Activated CD4-positive, alpha-beta T cell treated with anti-CD3 and anti-CD28 coated beads for 48 hours (primary cell): Measurements from ENCODE around the gene MAPRE3.

Source experiments
- DNase-seq: peaks from one replicate; pipeline ENCODE4 v3.0.0-alpha.2; 2020

The MAPRE3 gene

DNA sequence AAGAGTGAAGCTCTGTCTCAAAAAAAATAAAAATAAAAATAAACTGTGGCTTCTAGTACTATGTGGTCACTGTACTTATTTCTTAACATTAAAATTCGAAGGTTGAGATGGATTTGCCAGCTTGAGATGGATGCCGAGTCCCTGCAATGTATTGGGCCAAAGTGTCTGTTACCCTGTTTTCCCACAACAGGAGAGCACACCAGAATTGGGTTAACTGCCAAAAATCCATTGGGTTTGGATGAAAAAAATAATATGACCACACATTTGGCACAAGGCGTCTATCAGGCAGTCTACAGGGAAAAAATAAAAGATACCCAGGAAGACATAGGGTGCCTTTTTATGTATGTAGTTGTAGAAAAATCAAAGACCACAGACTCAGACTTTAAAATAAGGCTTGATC is 19.2 kb upstream of the MAPRE3 start:
- DNase-seq, result no peak

DNA sequence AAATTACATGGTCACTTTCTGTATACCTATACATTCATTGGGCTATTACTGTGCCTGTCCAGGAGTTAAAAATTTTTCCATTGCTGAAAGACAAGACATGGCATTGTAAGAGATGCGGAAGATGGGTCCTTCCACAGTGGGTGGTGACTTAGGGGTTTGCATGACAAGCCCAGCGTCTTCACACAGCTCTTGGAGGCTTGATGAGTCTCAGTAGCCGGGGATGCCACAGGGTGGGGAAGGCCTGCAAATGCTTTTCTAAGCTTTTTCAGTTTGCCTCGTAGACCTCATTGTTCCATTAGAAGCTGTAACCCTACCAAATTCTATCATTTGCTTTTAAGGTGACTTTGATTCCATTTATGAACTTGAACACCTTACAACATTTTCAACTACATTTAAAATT is 18.1 kb upstream of the MAPRE3 start:
- no peak for DNase-seq

DNA sequence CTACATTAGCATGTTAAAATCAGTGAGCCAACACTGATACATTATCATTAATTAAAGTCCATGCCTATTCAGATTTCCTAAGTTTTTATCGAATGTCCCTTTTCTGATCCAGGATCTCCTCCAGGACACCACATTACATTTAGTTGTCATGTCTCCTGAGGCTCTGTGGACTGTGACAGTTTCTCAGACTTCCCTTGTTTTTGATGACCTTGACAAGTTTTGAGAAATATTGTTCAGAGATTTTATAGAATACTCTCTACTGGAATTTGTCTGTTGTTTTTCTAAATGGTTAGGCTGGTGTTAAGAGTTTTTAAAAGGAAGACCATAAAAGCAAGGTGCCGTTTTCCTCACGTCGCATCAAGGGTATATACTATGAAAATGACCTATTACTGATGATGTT is 16.3 kb upstream of the MAPRE3 start:
- DNase-seq, result no peak

DNA sequence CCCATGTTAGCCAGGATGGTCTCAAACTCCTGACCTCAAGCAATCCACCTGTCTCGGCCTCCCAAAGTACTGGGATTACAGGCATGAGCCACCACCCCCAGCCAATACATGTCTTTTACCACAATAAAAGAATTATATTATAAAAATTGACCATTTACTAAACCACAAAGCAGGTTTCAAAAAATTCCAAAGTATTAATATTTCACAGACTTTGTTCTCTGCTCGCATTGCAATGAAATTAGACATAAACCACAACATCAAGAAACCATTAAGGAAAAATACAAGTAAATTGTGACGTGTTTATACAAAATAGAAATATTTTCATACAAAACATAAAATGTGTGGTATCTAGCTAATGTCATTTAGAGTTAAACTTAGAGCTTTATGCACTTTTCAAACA is 13.4 kb upstream of the MAPRE3 start:
- DNase-seq, result no peak

DNA sequence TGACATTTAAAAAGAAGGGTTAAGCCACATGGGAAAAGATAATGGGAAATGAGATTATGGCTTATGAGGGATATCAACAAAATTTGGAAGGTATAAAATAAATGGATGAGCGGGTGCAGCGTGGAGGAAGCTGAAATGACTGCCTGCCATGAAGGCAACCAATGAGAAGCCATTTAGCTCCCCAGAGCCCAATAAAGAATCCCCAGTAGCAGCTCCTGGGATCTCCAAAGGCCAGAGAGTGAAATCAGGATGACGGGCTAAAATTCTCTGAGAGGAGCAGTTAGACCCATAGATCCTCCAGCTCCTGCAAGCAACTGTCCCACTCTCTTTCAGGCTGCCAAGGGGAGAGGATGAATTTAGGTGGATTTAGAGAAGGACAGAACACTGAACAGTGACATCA is 12.9 kb upstream of the MAPRE3 start:
- DNase-seq, result no peak

DNA sequence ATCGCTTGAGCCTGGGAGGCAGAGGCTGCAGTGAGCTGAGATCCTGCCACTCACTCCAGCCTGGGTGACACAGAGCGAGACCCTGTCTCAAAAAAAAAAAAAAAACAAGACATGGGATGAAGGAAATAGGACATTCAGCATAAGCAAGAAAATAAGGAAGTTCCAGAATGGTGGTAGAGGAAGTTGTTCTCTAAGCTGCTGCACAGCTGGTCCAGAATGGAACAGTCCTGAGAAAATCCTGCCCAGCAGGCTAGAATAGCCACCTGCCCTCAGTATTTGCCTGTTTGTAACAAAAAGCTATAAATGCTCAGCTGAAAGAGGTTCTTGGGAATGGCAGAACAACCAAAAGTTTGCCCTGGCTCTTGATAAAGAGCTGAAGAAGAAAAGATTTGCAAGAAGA is 11.1 kb upstream of the MAPRE3 start:
- no peak for DNase-seq

DNA sequence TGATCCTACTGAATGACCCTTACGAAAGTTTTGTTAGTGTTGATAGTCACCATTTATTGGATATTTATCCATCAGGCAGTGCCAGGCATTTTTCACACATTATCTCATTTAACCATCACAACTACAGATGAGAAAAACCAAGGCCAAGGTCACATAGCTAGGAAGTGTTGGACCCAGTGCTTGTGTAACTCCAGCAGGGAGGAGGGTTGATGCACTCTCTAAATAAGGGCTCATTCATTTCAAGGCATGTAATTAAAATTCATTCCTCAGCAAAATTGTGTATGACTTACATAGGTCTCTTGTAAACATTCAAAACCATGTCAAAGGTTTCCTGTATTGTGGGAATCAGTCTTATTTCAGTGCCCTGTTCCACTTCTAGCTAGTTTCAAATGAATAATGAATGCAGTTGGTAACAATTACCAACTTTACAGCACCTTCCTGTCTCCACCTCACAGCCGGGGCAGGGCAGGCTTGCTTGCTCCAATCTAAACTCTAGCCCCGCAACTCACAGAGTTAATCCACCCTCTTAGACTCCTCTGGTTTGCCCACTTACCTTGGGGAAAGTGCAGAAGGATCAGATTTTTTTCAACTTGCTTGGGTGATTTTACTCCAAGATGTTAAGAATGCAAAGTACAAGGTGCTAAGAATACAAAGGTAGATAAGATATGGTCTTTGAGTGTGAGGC is 5.8 kb upstream of the MAPRE3 start:
- no peak for DNase-seq

DNA sequence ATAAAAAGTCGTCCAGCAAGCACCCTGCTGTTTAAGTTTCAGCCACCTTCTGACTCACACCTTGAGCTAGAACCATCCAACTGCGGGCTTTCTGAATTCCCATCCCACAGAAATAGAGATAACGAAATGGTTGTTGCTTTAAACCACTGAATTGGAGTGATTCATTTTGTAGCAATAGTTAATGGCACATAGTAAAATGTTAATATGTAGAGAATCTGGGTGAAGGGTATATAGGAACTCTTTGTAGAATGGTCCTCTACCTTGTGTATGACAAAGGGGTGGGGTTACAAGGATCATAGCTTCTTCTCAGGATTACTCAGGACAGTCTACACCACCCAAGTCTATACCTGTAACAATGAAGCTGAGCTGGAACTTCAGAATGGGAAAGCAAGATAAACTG is 2.4 kb upstream of the MAPRE3 start:
- no peak for DNase-seq

DNA sequence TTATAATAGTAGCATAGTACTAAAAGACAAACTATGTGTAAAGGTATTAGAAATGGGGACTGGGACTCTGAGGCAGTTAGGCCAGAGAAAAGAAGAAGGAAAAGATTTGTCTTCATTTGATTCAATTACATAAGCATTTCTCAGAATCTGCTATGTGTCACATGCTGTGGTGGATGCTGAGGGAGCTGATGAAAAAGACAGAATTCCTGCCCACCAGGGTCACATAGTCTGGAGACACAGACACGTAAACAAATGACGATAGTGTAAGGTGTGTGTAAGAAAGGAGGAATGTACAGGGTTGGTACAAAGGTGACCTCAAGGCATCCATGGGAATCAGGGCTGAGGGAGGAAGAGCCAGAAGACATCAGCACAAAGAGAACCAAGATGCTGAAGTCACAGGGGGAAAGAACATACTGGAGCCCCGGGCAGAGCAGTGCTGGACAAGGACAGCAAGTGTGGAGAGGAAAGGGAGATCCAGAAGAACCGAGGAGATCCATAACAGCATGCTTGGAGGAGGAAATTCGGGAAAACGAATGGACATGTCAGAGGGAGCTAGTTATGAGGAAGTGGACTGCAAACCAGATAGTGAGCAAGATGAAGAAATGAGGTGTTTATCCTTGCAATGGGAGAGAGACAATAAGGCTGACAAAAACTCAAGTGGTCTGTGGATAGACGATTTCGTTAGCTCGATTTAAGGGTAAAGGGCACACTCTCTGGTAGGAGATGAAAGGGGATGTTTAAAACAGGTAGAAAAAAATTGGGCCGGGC is 1.2 kb upstream of the MAPRE3 start:
- DNase-seq, result no peak

DNA sequence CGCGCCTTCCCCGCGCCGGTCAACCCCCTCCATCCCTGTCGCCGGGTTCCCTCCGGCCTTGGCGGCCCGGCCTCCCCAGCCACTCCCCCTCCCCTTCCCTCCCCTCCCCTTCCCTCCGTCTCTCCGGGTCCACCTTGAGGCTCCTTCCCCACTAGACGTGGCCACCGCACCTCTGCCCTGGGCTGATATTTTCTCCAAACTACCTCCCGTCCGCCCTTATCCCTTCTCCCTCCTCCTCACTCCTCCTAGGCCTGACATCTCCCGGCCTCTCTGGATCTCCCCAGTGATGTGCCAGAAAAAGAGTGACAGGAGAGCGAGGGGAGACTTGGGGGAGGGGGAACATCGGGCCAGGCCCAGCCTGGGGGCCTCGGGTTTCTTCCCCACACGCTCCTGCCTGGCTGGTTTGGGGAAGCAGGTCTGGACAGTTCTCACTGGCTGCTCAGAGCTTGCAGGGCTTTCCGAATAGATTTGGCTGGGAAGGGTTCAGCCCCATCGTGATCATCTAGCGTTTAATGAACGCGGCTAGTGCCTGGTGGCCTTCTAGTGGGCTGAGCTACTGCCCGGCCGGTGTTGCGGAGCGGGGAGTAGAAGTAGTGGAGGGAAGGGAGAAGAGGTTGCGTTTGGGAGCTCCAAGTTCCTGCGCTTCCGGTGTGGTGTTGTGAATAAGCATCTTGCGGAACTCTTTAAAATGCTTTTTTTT is 641 bp downstream of the MAPRE3 start:
- DNase-seq, result no peak

DNA sequence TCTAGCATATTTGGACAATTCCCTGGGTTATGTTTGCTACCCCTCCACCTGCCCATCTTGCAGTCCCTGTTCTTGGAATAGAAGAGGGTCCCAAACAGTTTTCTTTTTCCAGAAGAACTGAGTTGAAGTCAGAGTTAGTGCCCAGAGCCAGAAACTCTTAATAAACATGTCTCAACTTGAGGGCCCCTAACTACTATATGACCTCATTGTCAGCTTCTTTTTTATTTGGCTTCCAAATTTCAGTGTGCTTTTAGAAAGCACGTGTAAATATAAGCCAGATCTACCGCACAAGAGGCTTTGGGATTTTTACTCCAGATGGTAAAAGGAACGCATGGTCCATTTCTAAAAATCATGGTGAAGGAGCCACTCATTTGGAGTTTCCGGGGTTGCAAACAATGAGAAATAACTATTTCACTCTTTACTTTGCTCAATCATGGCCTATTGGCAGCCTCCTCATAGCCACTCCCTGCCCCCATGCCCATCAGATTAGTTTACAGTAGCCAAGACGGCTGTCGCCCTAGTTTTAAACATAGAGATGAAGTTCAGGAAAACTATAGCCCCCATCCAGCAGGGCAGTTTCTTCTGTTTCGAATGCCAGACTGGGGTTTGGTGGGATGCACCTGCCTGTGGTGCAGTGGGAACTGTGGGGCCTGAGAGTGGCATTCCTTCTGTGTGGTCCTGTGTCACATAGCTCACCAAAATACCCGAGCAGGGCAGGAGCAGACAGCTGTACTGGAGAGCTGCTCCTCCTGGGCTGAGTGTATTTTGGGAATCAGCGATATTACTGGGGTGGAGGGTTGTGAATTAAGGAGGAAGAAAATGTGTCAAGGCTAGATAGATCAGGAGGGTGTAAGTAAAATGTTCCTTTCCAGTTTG is 1.7 kb downstream of the MAPRE3 start:
- DNase-seq, result no peak

DNA sequence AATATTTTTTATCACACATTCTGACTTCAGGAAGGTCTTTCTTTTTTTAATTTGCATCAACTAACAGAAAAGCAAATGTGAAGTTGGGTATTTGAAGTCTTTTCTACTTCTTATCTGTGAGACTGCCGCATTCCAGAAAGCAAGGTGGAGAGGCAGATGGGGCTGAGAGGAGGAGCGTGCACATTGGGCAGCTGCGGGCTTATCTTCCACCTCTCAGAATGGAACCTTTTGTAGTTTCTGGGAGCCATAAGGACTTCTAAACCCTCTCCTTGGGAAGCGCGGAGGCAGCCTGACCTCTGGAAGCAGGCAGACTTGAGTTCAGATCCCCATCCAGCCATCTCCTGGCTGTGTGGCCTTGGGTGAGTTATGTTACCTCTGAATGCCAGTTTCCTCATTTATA is 3.9 kb downstream of the MAPRE3 start:
- no peak for DNase-seq

DNA sequence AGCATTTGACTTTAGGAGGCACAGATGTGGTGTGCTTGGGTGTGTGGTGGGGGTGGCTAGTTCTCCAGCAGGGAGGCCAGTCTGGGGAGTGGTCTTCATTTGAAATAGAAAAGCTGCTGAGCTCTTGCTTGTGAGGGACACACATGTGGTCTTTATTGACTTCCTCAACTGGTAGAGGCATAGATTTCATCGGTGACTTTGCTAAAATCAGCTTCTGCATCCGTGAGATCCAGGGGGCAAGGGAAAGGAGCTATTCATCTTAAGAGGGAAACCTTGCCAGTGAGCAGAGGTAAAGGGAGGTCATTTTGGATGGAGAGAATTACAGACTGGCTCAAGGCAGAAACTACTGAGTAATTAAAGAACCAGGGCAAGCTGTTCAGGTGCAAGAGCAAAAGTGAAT is 4.7 kb downstream of the MAPRE3 start:
- no peak for DNase-seq

DNA sequence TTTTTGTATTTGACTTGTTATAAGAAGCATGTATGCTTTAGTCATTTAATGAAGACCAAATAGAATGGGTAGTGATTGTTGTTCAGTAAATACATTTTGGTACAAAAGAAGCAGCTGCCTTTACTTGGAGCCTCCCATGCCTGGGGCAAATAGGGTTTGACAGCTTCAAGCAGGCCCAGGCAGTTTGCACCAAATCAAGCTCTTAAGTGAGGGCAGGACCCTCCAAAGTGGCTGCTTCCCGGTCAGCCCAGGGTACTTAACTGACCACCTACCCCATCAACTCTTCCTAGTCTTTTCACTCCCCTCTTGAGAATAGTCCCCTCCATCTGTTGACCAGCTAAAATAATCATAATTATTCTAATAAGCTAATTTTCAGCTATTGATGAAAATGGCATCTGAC is 5.2 kb downstream of the MAPRE3 start:
- no peak for DNase-seq

DNA sequence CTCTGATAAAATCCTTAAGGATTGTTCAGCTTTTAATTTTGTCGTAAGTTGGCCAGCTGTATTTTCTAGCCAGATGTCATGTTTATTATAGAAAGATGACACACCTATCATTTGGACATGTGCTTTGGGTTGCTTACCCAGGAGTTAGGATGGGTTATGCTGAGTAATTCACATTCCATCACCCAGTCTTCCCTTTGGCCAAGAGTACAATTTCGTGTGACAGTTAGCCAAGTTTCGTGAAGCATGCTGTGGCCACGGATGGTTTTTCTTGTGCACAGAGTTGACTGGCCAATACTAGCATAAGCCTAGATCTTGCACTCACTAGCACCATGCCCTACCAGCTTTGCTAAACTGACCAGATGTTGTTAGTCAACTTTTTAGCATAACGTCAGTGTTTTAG is 5.8 kb downstream of the MAPRE3 start:
- no peak for DNase-seq

DNA sequence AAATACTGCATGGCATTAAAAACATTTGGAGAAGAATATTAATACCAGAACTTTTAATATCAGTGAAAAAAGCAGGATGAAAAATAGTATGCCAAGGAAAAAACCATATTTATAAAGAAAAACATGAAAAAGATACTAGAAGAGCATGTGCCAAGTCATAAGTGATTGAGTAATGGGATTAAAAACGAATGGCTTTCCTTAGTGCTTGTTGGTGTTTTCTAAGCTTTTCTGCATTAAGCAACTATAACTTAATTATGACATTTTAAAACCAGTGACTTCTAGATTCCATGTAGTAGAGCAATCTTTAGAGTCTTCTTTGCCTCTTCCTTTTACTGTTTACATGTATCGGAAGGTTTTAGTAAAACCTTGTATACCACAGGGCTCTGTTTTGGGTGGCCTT is 6.6 kb downstream of the MAPRE3 start:
- no peak for DNase-seq

DNA sequence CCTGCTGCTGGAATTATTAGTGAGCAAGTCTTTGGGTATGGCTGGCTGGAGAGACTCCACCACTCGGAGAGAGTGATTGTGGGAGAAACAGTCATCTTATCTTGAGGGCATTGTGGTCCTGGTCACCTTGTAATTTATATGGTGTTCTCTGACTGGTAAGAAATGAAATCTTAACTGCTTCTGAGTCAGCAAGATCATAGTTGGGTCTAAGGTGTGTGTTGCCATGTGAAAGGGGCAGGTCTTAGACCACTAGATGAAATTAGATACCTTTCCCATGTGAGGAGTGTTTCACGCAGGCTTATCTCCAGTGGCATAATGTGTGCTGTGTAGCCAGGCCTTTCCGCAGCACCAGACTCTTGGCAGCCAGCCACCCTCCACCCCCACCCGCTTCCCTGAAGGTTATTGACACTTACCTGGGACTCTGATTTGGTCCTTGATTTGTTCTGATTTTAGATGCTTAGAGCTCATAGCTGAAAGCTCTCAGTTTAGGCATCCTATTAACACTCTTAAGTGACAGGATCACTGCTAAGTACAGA is 7.7 kb downstream of the MAPRE3 start:
- DNase-seq, result no peak

DNA sequence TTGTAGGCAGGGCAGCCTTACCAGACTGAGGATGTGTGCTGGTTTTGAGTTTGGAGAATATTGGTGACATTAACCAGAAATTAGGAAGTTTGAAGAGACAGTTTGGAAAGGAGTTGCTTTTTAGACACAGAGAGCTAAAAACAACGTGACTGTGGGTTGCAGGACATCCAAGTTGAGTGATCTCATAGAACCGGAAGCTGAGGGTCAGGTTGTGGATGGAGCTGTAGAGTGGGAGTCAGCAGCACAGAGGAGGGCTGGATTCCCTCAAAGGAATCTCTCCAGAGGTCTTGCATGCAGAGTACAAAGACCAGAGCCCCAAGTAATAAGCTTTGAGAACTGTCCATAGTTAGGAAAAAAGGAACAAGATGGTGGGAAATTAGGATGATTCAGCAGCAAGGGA is 9.3 kb downstream of the MAPRE3 start:
- no peak for DNase-seq

DNA sequence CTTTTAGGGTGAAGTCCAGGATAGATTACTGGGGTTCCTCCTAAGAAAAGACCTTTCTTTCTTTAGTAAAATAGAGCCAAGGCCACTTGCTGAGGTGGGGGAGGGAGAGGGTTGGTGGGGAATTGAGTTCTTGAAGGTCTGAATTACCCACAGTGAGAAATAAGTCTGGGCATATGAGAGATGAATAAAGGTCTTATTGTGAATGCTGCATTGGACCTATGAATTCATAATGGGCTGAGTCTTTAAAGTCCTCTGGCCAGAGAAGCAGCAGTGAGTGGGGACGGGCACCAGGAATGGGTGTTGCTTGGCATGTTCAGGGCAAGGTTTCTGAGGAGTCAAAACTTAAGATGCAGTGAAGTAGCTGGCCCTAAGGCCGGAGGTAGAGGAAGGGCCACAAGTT is 10.5 kb downstream of the MAPRE3 start:
- DNase-seq, result no peak

DNA sequence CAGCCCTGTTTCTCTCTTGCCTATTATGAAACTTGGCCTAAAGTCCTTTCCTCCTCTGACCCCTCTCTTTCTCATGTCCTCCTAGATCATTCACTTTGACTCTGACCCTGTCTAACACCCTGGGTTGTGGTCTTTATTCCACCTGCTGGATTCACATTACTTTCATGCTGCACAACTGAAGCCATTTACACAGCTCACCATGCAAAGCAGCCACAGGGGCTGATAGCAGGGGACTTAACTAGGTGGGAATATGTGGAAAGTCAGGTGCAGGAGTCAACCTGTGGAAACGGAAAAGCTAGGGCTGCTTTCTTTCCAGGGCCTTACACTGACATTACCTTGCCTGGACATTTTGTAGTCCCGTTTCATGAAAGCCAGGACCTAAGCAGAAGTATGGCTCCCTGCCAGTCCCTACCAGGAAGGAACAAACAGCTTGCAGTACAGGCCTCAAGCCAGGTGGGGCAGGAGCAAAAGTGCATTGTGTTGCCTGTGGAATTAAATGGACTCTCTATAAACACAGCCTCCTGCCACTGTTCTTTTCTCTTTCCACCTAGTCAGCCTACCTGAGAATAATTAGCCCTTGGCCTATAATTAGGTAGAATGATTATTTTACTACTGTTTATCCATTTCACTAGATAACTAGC is 11.8 kb downstream of the MAPRE3 start:
- DNase-seq, result peak; percentile 36

DNA sequence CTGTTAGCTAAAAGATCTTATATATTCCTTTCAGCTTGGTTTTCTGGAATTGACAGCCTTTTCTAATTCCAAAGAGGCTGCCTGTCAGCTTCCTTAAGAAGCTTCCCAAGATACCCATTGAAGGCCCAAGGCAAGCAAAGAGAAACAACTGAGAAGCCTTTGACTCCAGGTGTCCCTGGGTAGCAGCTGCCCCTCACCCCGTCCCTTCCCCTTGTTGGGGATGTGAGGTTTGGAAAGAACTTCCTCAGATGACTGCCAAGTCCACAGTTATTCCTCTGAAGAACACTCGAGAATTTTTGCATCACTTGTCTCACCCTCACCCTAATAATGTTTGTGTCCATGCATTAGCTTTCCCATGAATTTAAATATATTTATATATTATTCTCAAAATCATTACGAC is 13.3 kb downstream of the MAPRE3 start:
- no peak for DNase-seq

DNA sequence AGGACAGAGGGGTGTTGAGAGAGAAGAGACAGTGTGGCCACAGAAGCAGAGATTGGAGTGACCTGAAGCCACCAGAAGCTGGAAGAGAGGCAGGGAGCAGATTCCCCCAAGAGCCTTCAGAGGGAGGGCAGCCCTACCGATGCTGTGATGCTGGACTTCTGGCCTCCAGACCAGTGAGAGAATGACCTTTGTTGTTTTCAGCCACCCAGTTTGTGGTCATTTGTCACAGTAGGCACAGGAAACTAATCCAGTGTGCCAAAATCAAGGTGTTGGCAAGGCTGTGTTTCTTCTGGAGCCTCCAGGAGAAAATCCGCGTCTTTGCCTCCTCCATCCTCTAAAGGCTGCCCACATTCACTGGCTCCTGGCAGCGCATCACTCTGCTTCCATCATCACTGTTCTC is 15.4 kb downstream of the MAPRE3 start:
- DNase-seq, result no peak

DNA sequence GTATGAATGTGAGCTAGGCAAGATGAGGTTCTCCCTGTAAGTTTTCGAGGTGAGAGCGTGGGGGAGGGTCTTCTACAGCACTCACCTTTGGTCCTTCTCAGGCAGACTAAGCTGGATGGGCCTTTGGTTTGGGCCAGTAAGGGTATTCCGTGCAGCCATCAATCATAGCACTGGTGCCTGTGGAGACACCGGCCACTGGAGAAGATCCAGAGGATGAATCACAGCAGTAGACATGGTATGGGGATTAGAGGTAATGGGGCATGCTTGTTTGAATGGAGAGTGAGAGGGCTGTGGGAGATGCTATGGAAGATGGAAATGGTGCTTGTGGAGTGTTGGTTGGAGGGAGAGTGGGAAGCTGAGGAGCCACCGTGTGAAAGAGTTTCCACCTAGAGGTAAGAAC is 16.1 kb downstream of the MAPRE3 start:
- DNase-seq, result no peak
